H1 (cell line): ENCODE data around the gene CDH15. TPM values are rescaled to one million over a fixed set of nuclear protein-coding genes. Genes with fewer than 3 reads are reported as not detected.

Source experiments
- CTCF ChIA-PET: fragments of 300-600 bp; sonication (Branson Sonifier 250); formaldehyde crosslinking; loops from one replicate; lab custom pipeline; 2021; ENCODE audit not compliant: partially characterized antibody; lab: Charles Lee
- POLR2A ChIA-PET: fragments of 300-600 bp; sonication (Branson Sonifier 250); formaldehyde crosslinking; loops from one replicate; lab custom pipeline; 2021; ENCODE audit warnings: inconsistent platforms; ENCODE audit not compliant: partially characterized antibody; lab: Charles Lee
- DNase-seq, 2 experiments: peaks; one replicate each; pipeline versions ENCODE4 v3.0.0 to v3.0.0-alpha.2; 2010 to 2022; ENCODE audit warnings: low spot score in 2 of 2, low read depth in 1 of 2, mixed read lengths in 1 of 2
- FAIRE-seq: peaks from 2 replicates; lab custom pipeline; 2011; peaks lifted over from hg19 to GRCh38; lab: Jason Lieb, UNC
- H2AFZ ChIP-seq: 2 replicates; pipeline ENCODE4 v1.8.1; 2012; ENCODE audit warnings: low read length, inconsistent platforms
- H2AK5ac ChIP-seq: 2 replicates; pipeline ENCODE4 v1.6.1; 2013; ENCODE audit warnings: low read depth, low read length
- H2BK120ac ChIP-seq: replicated peaks from 2 replicates; pipeline ENCODE3; 2013; ENCODE audit warnings: low read depth, low read length, inconsistent platforms
- H2BK12ac ChIP-seq: 2 replicates; pipeline ENCODE4 v1.6.1; 2013; ENCODE audit warnings: low read depth, low read length
- H2BK15ac ChIP-seq: 2 replicates; pipeline ENCODE4 v1.6.1; 2013; ENCODE audit warnings: low read length
- H2BK20ac ChIP-seq: 2 replicates; pipeline ENCODE4 v1.6.1; 2013; ENCODE audit warnings: low read length
- H2BK5ac ChIP-seq: 2 replicates; pipeline ENCODE4 v1.6.1; 2013; ENCODE audit warnings: low read depth, low read length
- H3K14ac ChIP-seq: 2 replicates; pipeline ENCODE4 v1.6.1; 2013; ENCODE audit warnings: inconsistent platforms; ENCODE audit not compliant: insufficient read length
- H3K18ac ChIP-seq: 2 replicates; pipeline ENCODE4 v1.6.1; 2013; ENCODE audit warnings: low read length; ENCODE audit errors: extremely low read depth
- H3K23ac ChIP-seq: 2 replicates; pipeline ENCODE4 v1.6.1; 2013; ENCODE audit warnings: inconsistent platforms; ENCODE audit not compliant: insufficient read length
- H3K23me2 ChIP-seq: 2 replicates; pipeline ENCODE4 v1.6.1; 2013; ENCODE audit warnings: low read depth, low read length
- H3K27ac ChIP-seq: 2 replicates; pipeline ENCODE4 v1.6.1; 2011; ENCODE audit warnings: low read depth, low read length, inconsistent platforms
- H3K27me3 ChIP-seq, 4 experiments: replicated peaks in 1 of 4; 1 replicate in 1 of 4; 2 replicates in 3 of 4; pipeline versions ENCODE4 v1.6.1 to v1.8.1; 2011 to 2013; ENCODE audit warnings: low read length in 3 of 4, mild to moderate bottlenecking in 3 of 4, inconsistent platforms in 2 of 4, mixed read lengths in 2 of 4, moderate library complexity in 1 of 4; ENCODE audit not compliant: control insufficient read depth in 3 of 4, insufficient read depth in 3 of 4; ENCODE audit errors: extremely low read depth in 1 of 4
- H3K36me3 ChIP-seq, 4 experiments: 2 replicates each; pipeline versions ENCODE4 v1.6.1 to v1.8.1; 2011 to 2013; ENCODE audit warnings: mild to moderate bottlenecking in 4 of 4, low read length in 3 of 4, moderate library complexity in 2 of 4, control low read depth in 1 of 4, inconsistent platforms in 1 of 4; ENCODE audit not compliant: insufficient read depth in 4 of 4, control insufficient read depth in 2 of 4
- H3K4ac ChIP-seq: replicated peaks from 2 replicates; pipeline ENCODE3; 2013; ENCODE audit warnings: low read length, low read depth, mixed read lengths, inconsistent platforms; ENCODE audit not compliant: insufficient read length
- H3K4me1 ChIP-seq, 4 experiments: replicated peaks in 1 of 4; 1 replicate in 1 of 4; 2 replicates in 3 of 4; pipeline versions ENCODE4 v1.6.1 to v1.8.1; 2011 to 2013; ENCODE audit warnings: low read length in 3 of 4, inconsistent platforms in 2 of 4, mixed read lengths in 1 of 4; ENCODE audit not compliant: insufficient read depth in 4 of 4, control insufficient read depth in 3 of 4
- H3K4me2 ChIP-seq, 2 experiments: 2 replicates each; pipeline versions ENCODE4 v1.6.1 to v1.8.1; 2011 to 2013; ENCODE audit warnings: low read depth in 2 of 2, low read length in 2 of 2, control low read depth in 1 of 2, inconsistent platforms in 1 of 2, mild to moderate bottlenecking in 1 of 2; ENCODE audit not compliant: insufficient read depth in 1 of 2
- H3K4me3 ChIP-seq, 4 experiments: fragments of 200-600, 300-600 bp in 1 of 4; sonication (generic), shearing (Covaris generic), sonication (Bioruptor Twin) in 1 of 4; 2 replicates each; pipeline versions ENCODE4 v1.5.1 to v1.8.1; 2011 to 2016; ENCODE audit warnings: low read length in 4 of 4, low read depth in 3 of 4, control low read depth in 2 of 4, inconsistent platforms in 2 of 4, mild to moderate bottlenecking in 2 of 4, mixed read lengths in 1 of 4, moderate library complexity in 1 of 4; ENCODE audit not compliant: insufficient read depth in 2 of 4; ENCODE audit errors: extremely low read depth in 1 of 4
- H3K56ac ChIP-seq: replicated peaks from 2 replicates; pipeline ENCODE3; 2013; ENCODE audit warnings: low read depth, mild to moderate bottlenecking, mixed read lengths, low read length, inconsistent platforms; ENCODE audit not compliant: insufficient read length
- H3K79me1 ChIP-seq: 2 replicates; pipeline ENCODE4 v1.6.1; 2013; ENCODE audit warnings: low read depth, low read length, control low read depth
- H3K79me2 ChIP-seq, 2 experiments: 2 replicates each; pipeline versions ENCODE4 v1.6.1 to v1.8.1; 2012 to 2013; ENCODE audit warnings: low read length in 2 of 2, mild to moderate bottlenecking in 2 of 2, inconsistent platforms in 1 of 2; ENCODE audit not compliant: insufficient read depth in 2 of 2, control insufficient read depth in 1 of 2
- H3K9ac ChIP-seq, 4 experiments: replicated peaks in 1 of 4; 1 replicate in 1 of 4; 2 replicates in 3 of 4; pipeline versions ENCODE4 v1.6.1 to v1.8.1; 2011 to 2013; ENCODE audit warnings: low read depth in 3 of 4, low read length in 3 of 4, control low read depth in 2 of 4, mild to moderate bottlenecking in 2 of 4, moderate library complexity in 2 of 4, inconsistent platforms in 1 of 4; ENCODE audit errors: extremely low read depth in 1 of 4
- H3K9me3 ChIP-seq, 2 experiments: 2 replicates each; pipeline versions ENCODE4 v1.6.1 to v1.8.1; 2012 to 2013; ENCODE audit warnings: mild to moderate bottlenecking in 2 of 2, moderate library complexity in 2 of 2, control low read depth in 1 of 2, inconsistent platforms in 1 of 2, low read depth in 1 of 2, low read length in 1 of 2, mixed read lengths in 1 of 2; ENCODE audit not compliant: insufficient read depth in 2 of 2
- H4K20me1 ChIP-seq, 2 experiments: replicated peaks in 1 of 2; 2 replicates each; pipeline versions ENCODE3 to v1.8.1; 2011 to 2013; ENCODE audit warnings: inconsistent platforms in 2 of 2, low read length in 2 of 2, mild to moderate bottlenecking in 1 of 2; ENCODE audit not compliant: insufficient read depth in 2 of 2, control insufficient read depth in 1 of 2
- H4K5ac ChIP-seq: 2 replicates; pipeline ENCODE4 v1.6.1; 2013; ENCODE audit warnings: low read length, low read depth, mixed read lengths, inconsistent platforms; ENCODE audit not compliant: insufficient read length
- H4K8ac ChIP-seq: 2 replicates; pipeline ENCODE4 v1.8.0; 2013; ENCODE audit warnings: mild to moderate bottlenecking, moderate library complexity, low read length, inconsistent platforms; ENCODE audit not compliant: insufficient read depth; ENCODE audit errors: extremely low read depth
- H4K91ac ChIP-seq: replicated peaks from 2 replicates; pipeline ENCODE3; 2013; ENCODE audit warnings: low read length, mixed read lengths, inconsistent platforms; ENCODE audit not compliant: insufficient read length
- CBX5 ChIP-seq: fragments of 300-800, 300-1000 bp; sonication (generic); IDR thresholded peaks from 2 replicates; pipeline ENCODE4 v1.7.1; 2016; ENCODE audit warnings: antibody characterized with exemption, low read length, low read depth
- CEBPB ChIP-seq: IDR thresholded peaks from 2 replicates; pipeline ENCODE4 v1.6.1; 2012; ENCODE audit warnings: low read depth, low read length
- CHD1 ChIP-seq: IDR thresholded peaks from 2 replicates; pipeline ENCODE4 v1.6.1; 2012; ENCODE audit warnings: low read depth, low read length, improper control_type of control experiment
- CREB1 ChIP-seq: IDR thresholded peaks from 2 replicates; pipeline ENCODE4 v1.6.1; 2012; ENCODE audit warnings: inconsistent platforms
- EGR1 ChIP-seq: IDR thresholded peaks from 2 replicates; pipeline ENCODE4 v1.6.1; 2011; ENCODE audit warnings: low read depth, low read length, borderline replicate concordance
- HDAC2 ChIP-seq, 2 experiments: fragments of 300-600 bp in 1 of 2; sonication (generic) in 1 of 2; IDR thresholded peaks; 2 replicates each; pipeline ENCODE4 v1.6.1; 2011 to 2012; ENCODE audit warnings: low read depth in 2 of 2, low read length in 2 of 2, mild to moderate bottlenecking in 2 of 2, moderate library complexity in 2 of 2, borderline replicate concordance in 1 of 2, inconsistent platforms in 1 of 2
- KDM1A ChIP-seq: fragments of 200-600, 300-600 bp; sonication (generic); IDR thresholded peaks from 2 replicates; pipeline ENCODE4 v1.7.1; 2016; ENCODE audit warnings: mild to moderate bottlenecking, low read length, borderline replicate concordance
- NRF1 ChIP-seq: IDR thresholded peaks from 2 replicates; pipeline ENCODE4 v1.6.1; 2011; ENCODE audit warnings: mild to moderate bottlenecking, low read depth, low read length, improper control_type of control experiment
- POLR2A ChIP-seq, 2 experiments: IDR thresholded peaks; 1 replicate in 1 of 2; 2 replicates in 1 of 2; pipeline ENCODE4 v1.6.1; 2011; ENCODE audit warnings: low read depth in 2 of 2, low read length in 2 of 2, mild to moderate bottlenecking in 2 of 2; ENCODE audit errors: control extremely low read depth in 1 of 2
- SP1 ChIP-seq: IDR thresholded peaks from 2 replicates; pipeline ENCODE4 v1.6.1; 2011; ENCODE audit warnings: low read depth, low read length
- SUZ12 ChIP-seq: fragments of 200-600 bp; sonication (generic); IDR thresholded peaks from 2 replicates; pipeline ENCODE4 v1.6.1; 2012; ENCODE audit warnings: mild to moderate bottlenecking, inconsistent platforms, low read length, moderate library complexity, mixed read lengths
- TAF7 ChIP-seq: optimal IDR thresholded peaks from 2 replicates; pipeline ENCODE3; 2011; ENCODE audit warnings: low read depth, mild to moderate bottlenecking, inconsistent platforms, low read length, moderate library complexity, borderline replicate concordance
- TEAD4 ChIP-seq: IDR thresholded peaks from 2 replicates; pipeline ENCODE4 v1.6.1; 2012; ENCODE audit warnings: low read depth, low read length, inconsistent platforms, mixed read lengths
- ZNF274 ChIP-seq: IDR thresholded peaks from 2 replicates; pipeline ENCODE4 v1.7.0; 2012; ENCODE audit warnings: low read length, borderline replicate concordance; ENCODE audit errors: extremely low read depth
- WGBS, 2 experiments: shearing (Covaris generic) in 1 of 2; methylation state at CpG; one replicate each; pipeline versions ENCODE4 v1.1.6 to v1.1.7; 2013 to 2015; ENCODE audit warnings: low lambda C conversion rate in 2 of 2, mixed read lengths in 2 of 2, inconsistent platforms in 1 of 2, low coverage in 1 of 2, missing lambda C conversion rate in 1 of 2; ENCODE audit not compliant: insufficient replicate concordance in 2 of 2, insufficient coverage in 1 of 2, insufficient read length in 1 of 2; ENCODE audit errors: extremely low coverage in 1 of 2, missing lambda C conversion rate in 1 of 2; 5-methylcytosine and 5-hydroxymethylcytosine counted together
- polyA plus RNA-seq, 7 experiments: library from polyadenylated mRNA; depleted of rRNA in 3 of 7; stranded (reverse) in 5 of 7; unstranded in 2 of 7; fragments of >200 nt in 5 of 7; fragments of 200-250 nt in 2 of 7; gene quantifications; 1 replicate in 5 of 7; 2 replicates in 1 of 7; 4 replicates in 1 of 7; pipeline versions ENCODE4 v1.2.1 to v1.2.3, GENCODE V29; 2011 to 2013; ENCODE audit warnings: missing spikeins in 2 of 7, mixed read lengths in 2 of 7
- total RNA-seq: library from RNA; stranded (reverse); fragmentation: NEBNext Ultra II Directional; extraction: Animal tissue kit (Norgen Biotek cat#: 25700); gene quantifications from 2 replicates; pipeline ENCODE4 v1.2.1, GENCODE V29; 2021

The CDH15 gene
- total and polyA plus RNA-seq, 2 of the 8 experiments (the other 6 are each of a cell fraction or from before 2014, with no cell fraction given), result 0.50 to 0.82 TPM

DNA sequence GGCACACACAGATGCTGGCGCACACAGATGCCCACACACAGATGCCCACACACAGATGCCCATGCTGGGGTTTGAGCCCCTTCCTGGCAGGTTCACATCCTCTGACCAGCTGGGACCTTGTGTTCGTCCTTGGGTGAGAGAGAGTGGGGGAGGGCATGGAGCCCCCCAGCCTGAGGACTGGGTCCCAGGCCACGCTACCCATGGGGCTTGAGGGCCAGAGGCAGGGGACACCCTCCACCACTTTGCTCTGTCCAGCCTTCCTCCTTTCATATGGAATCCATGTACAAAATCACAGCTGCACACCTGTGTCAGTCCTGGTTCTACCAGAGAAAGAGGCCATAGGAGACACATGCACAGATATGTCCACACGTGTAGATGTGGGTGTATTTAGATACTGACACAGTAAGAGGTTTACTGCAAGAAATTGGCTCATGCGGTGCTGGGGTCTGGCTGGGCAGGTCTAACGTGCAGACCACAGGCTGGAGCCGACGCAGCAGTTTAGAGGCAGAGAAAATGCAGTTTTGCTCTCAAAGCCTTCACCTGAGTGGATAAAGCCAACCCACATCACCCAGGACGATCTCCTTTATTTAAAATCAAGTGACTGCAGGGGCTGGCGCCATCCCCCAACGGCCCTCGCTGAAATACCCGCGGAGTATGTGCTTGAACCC, 17.9 kb downstream of the CDH15 start:
- Histone ChIP-seq H2AK5ac (no peak overlapping the region), H2BK120ac (no peak overlapping the region), H2BK5ac (no peak overlapping the region), H3K4me1 (no peaks in the 10 kb centered on the region; a peak in 1 of 7 replicates), H3K4ac (no peak overlapping the region), H3K9me3 (no peaks in the 10 kb centered on the region; a peak in 1 of 4 replicates), H3K27ac (no peak overlapping the region), H3K4me2 (no peak overlapping the region), H4K20me1 (peaks cover 2 to 6% of the 10 kb centered on the region in 2 experiments), H3K4me3 (no peak overlapping the region), H2BK12ac (no peak overlapping the region), H2BK20ac (no peak overlapping the region), H3K23ac (no peak overlapping the region), H4K5ac (no peak overlapping the region), H2BK15ac (no peak overlapping the region), H3K27me3 (peaks cover 0 to 9% (median 6%) of the 10 kb centered on the region in 4 experiments; a peak in 6 of 7 replicates), H2AFZ (no peak overlapping the region), H3K18ac (no peak overlapping the region), H4K8ac (no peak overlapping the region), H3K79me2 (no peaks in the 10 kb centered on the region), H3K9ac (no peak overlapping the region), H3K23me2 (peaks cover 6% of the 10 kb centered on the region; the same call in 1 of the 2 replicates), H3K79me1 (no peaks in the 10 kb centered on the region), H3K56ac (no peak overlapping the region), H3K14ac (no peak overlapping the region), H3K36me3 (no peaks in the 10 kb centered on the region), H4K91ac (no peak overlapping the region)
- CTCF ChIA-PET, result interaction anchor here (1.4 to 2.2 kb wide), 2 partner anchors 15 to 22 kb away, joined by 6 to 10 read pairs; no protein-coding TSS in a partner anchor
- DNase-seq (no peak), FAIRE-seq (no peak)
- 83% methylated on average over 14 of the region's 14 CpGs; no CpG with 5 or more reads in 1 of the 2 experiments for WGBS, 2 experiments
- POLR2A ChIA-PET, result no interaction called here
- no peak for TF ChIP-seq TEAD4
- TF ChIP-seq NRF1, result no peak
- no peak for TF ChIP-seq CREB1
- TF ChIP-seq SP1, result no peak
- TF ChIP-seq CHD1, result no peak
- TF ChIP-seq KDM1A, result no peak
- TF ChIP-seq CBX5, result no peak
- no peak for TF ChIP-seq SUZ12
- TF ChIP-seq EGR1, result no peak
- TF ChIP-seq HDAC2 (IDR thresholded peaks at IDR 0.05; ENCODE audit: borderline replicate concordance in 1 of 2, low read depth in 2 of 2, low read length in 2 of 2), result no peak
- TF ChIP-seq CEBPB, result no peak
- TF ChIP-seq POLR2A (IDR thresholded peaks at IDR 0.05; ENCODE audit: control extremely low read depth in 1 of 2, low read depth in 2 of 2, low read length in 2 of 2), result no peak
- TF ChIP-seq TAF7, result no peak
- no peak for TF ChIP-seq ZNF274
